Breast epithelium (tissue), 3 donors: Measurements from ENCODE around the gene PCK2.

Experiments used
- POLR2A ChIP-seq: fragments of 450-650 bp; IDR thresholded peaks from one replicate; pipeline ENCODE4 v1.6.1; 2016; ENCODE audit warnings: antibody characterized with exemption, mild to moderate bottlenecking, moderate library complexity
- POLR2AphosphoS5 ChIP-seq, 3 donors: sonication (generic); formaldehyde crosslinking; IDR thresholded peaks; one replicate each; pipeline ENCODE4 v1.6.1; 2017; ENCODE audit warnings: antibody characterized with exemption in 3 of 3
- TF ChIP-seq, protein P1 (sequence below), 3 donors: fragments of 450-650 bp; IDR thresholded peaks; one replicate each; pipeline ENCODE4 v1.5.1; 2016 to 2017; ENCODE audit warnings: antibody characterized with exemption in 3 of 3, mild to moderate bottlenecking in 3 of 3, moderate library complexity in 3 of 3

DNA sequence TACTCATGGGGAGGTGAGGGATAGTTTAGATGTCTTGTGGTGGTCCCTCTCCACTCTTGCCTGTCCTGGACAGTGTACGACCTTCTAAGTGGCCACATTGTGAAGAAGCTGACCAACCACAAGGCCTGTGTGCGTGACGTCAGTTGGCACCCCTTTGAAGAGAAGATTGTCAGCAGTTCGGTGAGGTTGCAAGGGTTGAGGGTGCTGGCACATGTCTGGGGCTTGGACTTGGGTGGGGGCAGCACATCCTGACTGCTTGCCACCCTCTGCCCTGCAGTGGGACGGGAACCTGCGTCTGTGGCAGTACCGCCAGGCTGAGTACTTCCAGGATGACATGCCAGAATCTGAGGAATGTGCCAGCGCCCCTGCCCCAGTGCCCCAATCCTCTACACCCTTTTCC, 28.8 kb downstream of the PCK2 start:
- TF ChIP-seq POLR2A (no peak), POLR2AphosphoS5 (IDR thresholded peaks at IDR 0.05) (no peak)
- TF ChIP-seq, protein P1, sequence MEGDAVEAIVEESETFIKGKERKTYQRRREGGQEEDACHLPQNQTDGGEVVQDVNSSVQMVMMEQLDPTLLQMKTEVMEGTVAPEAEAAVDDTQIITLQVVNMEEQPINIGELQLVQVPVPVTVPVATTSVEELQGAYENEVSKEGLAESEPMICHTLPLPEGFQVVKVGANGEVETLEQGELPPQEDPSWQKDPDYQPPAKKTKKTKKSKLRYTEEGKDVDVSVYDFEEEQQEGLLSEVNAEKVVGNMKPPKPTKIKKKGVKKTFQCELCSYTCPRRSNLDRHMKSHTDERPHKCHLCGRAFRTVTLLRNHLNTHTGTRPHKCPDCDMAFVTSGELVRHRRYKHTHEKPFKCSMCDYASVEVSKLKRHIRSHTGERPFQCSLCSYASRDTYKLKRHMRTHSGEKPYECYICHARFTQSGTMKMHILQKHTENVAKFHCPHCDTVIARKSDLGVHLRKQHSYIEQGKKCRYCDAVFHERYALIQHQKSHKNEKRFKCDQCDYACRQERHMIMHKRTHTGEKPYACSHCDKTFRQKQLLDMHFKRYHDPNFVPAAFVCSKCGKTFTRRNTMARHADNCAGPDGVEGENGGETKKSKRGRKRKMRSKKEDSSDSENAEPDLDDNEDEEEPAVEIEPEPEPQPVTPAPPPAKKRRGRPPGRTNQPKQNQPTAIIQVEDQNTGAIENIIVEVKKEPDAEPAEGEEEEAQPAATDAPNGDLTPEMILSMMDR (IDR thresholded peaks at IDR 0.05), result no peak
